CD8-positive, alpha-beta memory T cell (primary cell): ENCODE measurements around the gene PLCL2. TPM values are rescaled to one million over a fixed set of nuclear protein-coding genes. Genes with fewer than 3 reads are reported as not detected.
"Not testable (repeated sequence)": the region's sequence is repeated elsewhere in the genome, so short reads cannot be mapped to it uniquely, and the experiment has no call there.

Source experiments
- CTCF ChIA-PET: fragments of 350-600 bp; sonication (Branson Sonifier 250); formaldehyde crosslinking; loops from one replicate; lab custom pipeline; 2021; ENCODE audit warnings: antibody characterized with exemption; lab: Charles Lee
- POLR2A ChIA-PET: fragments of 350-600 bp; sonication (Branson Sonifier 250); formaldehyde crosslinking; loops from one replicate; lab custom pipeline; 2021; ENCODE audit warnings: antibody characterized with exemption; lab: Charles Lee
- DNase-seq, 5 donors: peaks; one replicate each; pipeline versions ENCODE4 v3.0.0 to v3.0.0-alpha.2; 2020 to 2022; ENCODE audit warnings: mixed read lengths in 1 of 5
- H3K27ac ChIP-seq: one replicate; pipeline ENCODE4 v1.7.0; 2013; ENCODE audit warnings: low read depth, mild to moderate bottlenecking, low read length, moderate library complexity
- H3K27me3 ChIP-seq: 2 replicates; pipeline ENCODE4 v1.7.0; 2013; ENCODE audit warnings: low read length, mild to moderate bottlenecking; ENCODE audit not compliant: insufficient read depth, poor library complexity, severe bottlenecking
- H3K36me3 ChIP-seq: 2 replicates; pipeline ENCODE4 v1.7.0; 2013; ENCODE audit warnings: mild to moderate bottlenecking, low read length, moderate library complexity; ENCODE audit not compliant: insufficient read depth
- H3K4me1 ChIP-seq: 2 replicates; pipeline ENCODE4 v1.7.0; 2013; ENCODE audit warnings: mild to moderate bottlenecking, low read length, moderate library complexity; ENCODE audit not compliant: insufficient read depth
- H3K4me3 ChIP-seq: 2 replicates; pipeline ENCODE4 v1.7.0; 2013; ENCODE audit warnings: mild to moderate bottlenecking, low read length
- H3K9me3 ChIP-seq: 2 replicates; pipeline ENCODE4 v1.7.0; 2013; ENCODE audit warnings: mild to moderate bottlenecking, low read length
- H3K27ac Mint-ChIP-seq, 8 donors: one replicate each; pipeline ENCODE4 v1.8.0; 2020 to 2021; ENCODE audit warnings: mixed read lengths in 8 of 8, mild to moderate bottlenecking in 6 of 8, inconsistent platforms in 3 of 8, moderate library complexity in 3 of 8
- H3K27me3 Mint-ChIP-seq, 2 donors: one replicate each; pipeline ENCODE4 v1.8.0; 2020 to 2021; ENCODE audit warnings: mixed read lengths in 2 of 2, mild to moderate bottlenecking in 1 of 2, moderate library complexity in 1 of 2
- H3K36me3 Mint-ChIP-seq, 3 donors: one replicate each; pipeline ENCODE4 v1.8.0; 2020 to 2021; ENCODE audit warnings: mixed read lengths in 3 of 3, inconsistent platforms in 1 of 3, mild to moderate bottlenecking in 1 of 3
- H3K4me1 Mint-ChIP-seq, 3 donors: one replicate each; pipeline ENCODE4 v1.8.0; 2020 to 2021; ENCODE audit warnings: mixed read lengths in 3 of 3, inconsistent platforms in 1 of 3, mild to moderate bottlenecking in 1 of 3
- H3K4me3 Mint-ChIP-seq, 7 donors: one replicate each; pipeline ENCODE4 v1.8.0; 2020 to 2021; ENCODE audit warnings: mixed read lengths in 7 of 7, mild to moderate bottlenecking in 6 of 7, moderate library complexity in 4 of 7, inconsistent platforms in 2 of 7
- H3K9me3 Mint-ChIP-seq, 5 donors: one replicate each; pipeline ENCODE4 v1.8.0; 2020 to 2022; ENCODE audit warnings: mixed read lengths in 5 of 5, mild to moderate bottlenecking in 3 of 5, moderate library complexity in 2 of 5, inconsistent platforms in 1 of 5
- polyA plus RNA-seq: library from polyadenylated mRNA; unstranded; fragments of 300-500 nt; fragmentation: Illumina TruSeq; gene quantifications from one replicate; pipeline ENCODE4 v1.2.3, GENCODE V29; 2021
- total RNA-seq, 2 experiments: library from RNA; stranded (reverse); gene quantifications; one replicate each; pipeline ENCODE4 v1.2.3, GENCODE V29; 2021

Gene PLCL2
- total and polyA plus RNA-seq, 3 experiments from 2014 or later, result 22.2 to 94.9 (median 22.8) TPM

- peaks cover 0 to 2% (median 0%) of the 10 kb centered on the region in 3 donors for H3K36me3 Mint-ChIP-seq
- no peaks in the 10 kb centered on the region for H3K9me3 ChIP-seq
- peaks cover 0 to 2% (median 0%) of the 10 kb centered on the region in 5 donors for H3K9me3 Mint-ChIP-seq
- H3K27me3 Mint-ChIP-seq, result no peaks in the 10 kb centered on the region
- no peak overlapping the region for H3K4me3 ChIP-seq
- DNase-seq, result no peak
- H3K27me3 ChIP-seq, result no peaks in the 10 kb centered on the region
- H3K4me1 Mint-ChIP-seq, result peaks cover 47 to 72% (median 54%) of the 10 kb centered on the region in 3 donors
- H3K36me3 ChIP-seq, result no peaks in the 10 kb centered on the region
- H3K27ac ChIP-seq, result no peak overlapping the region
- H3K4me1 ChIP-seq, result peaks cover 15% of the 10 kb centered on the region
- ChIA-PET POLR2A (no interaction called here), CTCF (no interaction called here)
- H3K27ac Mint-ChIP-seq, result peak overlapping the region in 4 of 8 donors; percentile 4 to 35 (median 22)
- H3K4me3 Mint-ChIP-seq, result peak overlapping the region in 3 of 7 donors; percentile 24 to 58 (median 47)
Measured at GRCh38 chr3:16950845-16951244, 66.1 kb downstream of the PLCL2 start.

DNA sequence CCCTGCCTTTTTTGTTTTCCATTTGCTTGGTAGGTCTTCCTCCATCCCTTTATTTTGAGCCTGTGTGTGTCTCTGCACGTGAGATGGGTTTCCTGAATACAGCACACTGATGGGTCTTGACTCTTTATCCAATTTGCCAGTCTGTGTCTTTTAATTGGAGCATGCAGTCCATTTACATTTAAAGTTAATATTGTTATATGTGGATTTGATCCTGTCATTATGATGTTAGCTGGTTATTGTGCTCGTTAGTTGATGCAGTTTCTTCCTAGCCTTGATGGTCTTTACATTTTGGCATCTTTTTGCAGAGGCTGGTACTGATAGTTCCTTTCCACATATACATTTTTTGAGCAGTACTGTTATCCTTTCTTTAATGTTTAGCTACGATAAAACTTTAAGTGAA lies 73.1 kb downstream of the PLCL2 start:
- H3K27me3 ChIP-seq, H3K27ac Mint-ChIP-seq, POLR2A ChIA-PET, H3K4me1 ChIP-seq, H3K4me3 Mint-ChIP-seq, H3K4me3 ChIP-seq, H3K9me3 Mint-ChIP-seq, DNase-seq, H3K36me3 ChIP-seq, H3K9me3 ChIP-seq, H3K27ac ChIP-seq, H3K27me3 Mint-ChIP-seq: not testable (repeated sequence)
- Mint-ChIP-seq H3K4me1 (peaks cover 55 to 74% (median 63%) of the 10 kb centered on the region in 3 donors), H3K36me3 (peaks cover 9 to 14% (median 11%) of the 10 kb centered on the region in 3 donors)
- CTCF ChIA-PET, result interaction anchor here (0.7 kb wide), 1 partner anchor 129 kb away, joined by 3 read pairs; no protein-coding TSS in a partner anchor

- no peak for DNase-seq
- POLR2A ChIA-PET, result no interaction called here
- no peaks in the 10 kb centered on the region for H3K9me3 ChIP-seq
- peaks cover 0 to 1% (median 0%) of the 10 kb centered on the region in 5 donors for H3K9me3 Mint-ChIP-seq
- no peaks in the 10 kb centered on the region for H3K4me1 ChIP-seq
- H3K4me3 ChIP-seq, result no peak overlapping the region
- H3K36me3 ChIP-seq, result no peaks in the 10 kb centered on the region
- H3K36me3 Mint-ChIP-seq, result peaks cover 9 to 14% (median 11%) of the 10 kb centered on the region in 3 donors
- CTCF ChIA-PET, result interaction anchor here (0.9 to 1.2 kb wide), 2 partner anchors 36 to 71 kb away, joined by 3 read pairs; no protein-coding TSS in a partner anchor
- no peak overlapping the region for H3K27ac ChIP-seq
- H3K27me3 Mint-ChIP-seq, result no peaks in the 10 kb centered on the region
- H3K27ac Mint-ChIP-seq, result peak overlapping the region in 5 of 8 donors; percentile 1 to 78 (median 21)
- no peaks in the 10 kb centered on the region for H3K27me3 ChIP-seq
- no peak overlapping the region for H3K4me3 Mint-ChIP-seq
- H3K4me1 Mint-ChIP-seq, result peaks cover 57 to 68% (median 66%) of the 10 kb centered on the region in 3 donors
Measured at GRCh38 chr3:16960125-16960524, 75.4 kb downstream of the PLCL2 start.

DNA sequence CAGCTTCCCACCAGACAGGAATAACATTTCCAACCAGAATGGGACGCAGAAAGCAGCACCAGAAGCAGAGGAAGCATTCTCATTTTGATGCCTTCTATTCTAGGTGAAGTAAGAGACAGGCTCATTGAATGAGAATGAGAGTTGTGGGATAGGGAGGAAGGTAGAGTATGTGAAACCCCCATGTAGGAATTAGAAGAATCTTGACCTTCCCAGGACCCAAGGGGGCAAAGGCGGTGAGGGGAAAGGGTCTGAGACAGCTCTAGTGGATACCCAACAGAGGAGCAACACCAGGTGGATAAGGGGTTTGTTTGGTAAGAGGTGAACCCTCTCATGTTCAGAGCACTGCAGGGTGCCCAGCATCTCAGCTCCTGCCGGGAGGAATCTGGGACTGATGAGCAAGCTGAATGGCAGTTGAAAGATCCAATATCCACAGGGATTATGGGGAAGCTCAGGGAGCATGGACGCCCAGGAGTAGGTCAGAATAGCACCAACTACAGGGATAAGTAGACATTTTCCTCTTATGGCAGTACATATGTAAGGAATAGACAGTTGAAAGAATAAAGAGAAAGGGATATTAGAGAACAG lies 77.0 kb downstream of the PLCL2 start:
- no peaks in the 10 kb centered on the region for H3K27me3 ChIP-seq
- no peaks in the 10 kb centered on the region for H3K36me3 ChIP-seq
- Mint-ChIP-seq H3K9me3 (peaks cover 0 to 1% (median 0%) of the 10 kb centered on the region in 5 donors), H3K4me3 (peak overlapping the region in 1 of 7 donors; percentile 0), H3K4me1 (peaks cover 62 to 71% (median 65%) of the 10 kb centered on the region in 3 donors), H3K27ac (peak overlapping the region in 5 of 8 donors; percentile 19 to 93 (median 37)), H3K36me3 (peaks cover 9 to 13% (median 11%) of the 10 kb centered on the region in 3 donors), H3K27me3 (no peaks in the 10 kb centered on the region)
- H3K27ac ChIP-seq, result no peak overlapping the region
- no peaks in the 10 kb centered on the region for H3K9me3 ChIP-seq
- POLR2A ChIA-PET, result no interaction called here
- DNase-seq, result no peak
- CTCF ChIA-PET, result interaction anchor here (0.7 kb wide), 1 partner anchor 55 kb away, joined by 3 read pairs; no protein-coding TSS in a partner anchor
- H3K4me1 ChIP-seq, result no peaks in the 10 kb centered on the region
- H3K4me3 ChIP-seq, result no peak overlapping the region

DNA sequence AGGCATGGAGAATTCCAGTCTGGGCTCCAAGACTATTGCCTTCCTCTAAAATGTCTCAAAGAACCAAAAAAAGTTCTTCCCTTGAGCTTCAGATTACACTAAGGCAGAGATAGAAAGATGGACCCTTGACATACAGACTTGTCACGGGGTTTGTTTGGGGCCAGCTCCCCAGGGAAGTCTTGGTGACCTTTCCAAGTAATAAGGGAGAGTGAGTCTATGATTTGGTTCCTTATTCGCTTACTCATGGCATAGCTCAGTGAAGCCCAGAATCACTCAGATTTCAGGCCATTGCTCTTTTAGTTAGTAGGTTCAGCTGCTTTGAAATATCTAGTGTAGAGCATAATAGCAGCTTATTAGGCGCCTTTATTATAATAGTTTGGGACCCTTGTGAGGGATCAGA lies 90.3 kb downstream of the PLCL2 start:
- no peak for DNase-seq
- H3K36me3 ChIP-seq, result no peaks in the 10 kb centered on the region
- H3K9me3 ChIP-seq, result no peaks in the 10 kb centered on the region
- Mint-ChIP-seq H3K4me1 (peaks cover 65 to 73% (median 70%) of the 10 kb centered on the region in 3 donors), H3K4me3 (peak overlapping the region in 2 of 7 donors; percentile 30 to 49), H3K27me3 (no peaks in the 10 kb centered on the region), H3K36me3 (peaks cover 5 to 13% (median 8%) of the 10 kb centered on the region in 3 donors), H3K9me3 (peaks cover 0 to 19% (median 11%) of the 10 kb centered on the region in 5 donors), H3K27ac (peak overlapping the region in 5 of 8 donors; percentile 13 to 65 (median 43))
- peaks cover 18% of the 10 kb centered on the region for H3K4me1 ChIP-seq
- ChIA-PET CTCF (interaction anchor here (0.8 kb wide), 2 partner anchors 12 to 170 kb away, joined by 3 read pairs; no protein-coding TSS in a partner anchor), POLR2A (no interaction called here)
- H3K4me3 ChIP-seq, result no peak overlapping the region
- no peak overlapping the region for H3K27ac ChIP-seq
- no peaks in the 10 kb centered on the region for H3K27me3 ChIP-seq

- Histone ChIP-seq H3K36me3 (no peaks in the 10 kb centered on the region), H3K4me3 (no peak overlapping the region), H3K4me1 (peaks cover 15% of the 10 kb centered on the region), H3K9me3 (no peaks in the 10 kb centered on the region), H3K27ac (no peak overlapping the region), H3K27me3 (no peaks in the 10 kb centered on the region)
- Mint-ChIP-seq H3K27ac (peak overlapping the region in 4 of 8 donors; percentile 19 to 55 (median 22)), H3K27me3 (no peaks in the 10 kb centered on the region), H3K36me3 (peaks cover 0 to 6% (median 2%) of the 10 kb centered on the region in 3 donors), H3K9me3 (peaks cover 0 to 6% (median 0%) of the 10 kb centered on the region in 5 donors), H3K4me3 (no peak overlapping the region), H3K4me1 (peaks cover 70 to 84% (median 77%) of the 10 kb centered on the region in 3 donors)
- CTCF ChIA-PET, result no interaction called here
- no peak for DNase-seq
- POLR2A ChIA-PET, result no interaction called here
Measured at GRCh38 chr3:16978234-16978920, 93.6 kb downstream of the PLCL2 start.

DNA sequence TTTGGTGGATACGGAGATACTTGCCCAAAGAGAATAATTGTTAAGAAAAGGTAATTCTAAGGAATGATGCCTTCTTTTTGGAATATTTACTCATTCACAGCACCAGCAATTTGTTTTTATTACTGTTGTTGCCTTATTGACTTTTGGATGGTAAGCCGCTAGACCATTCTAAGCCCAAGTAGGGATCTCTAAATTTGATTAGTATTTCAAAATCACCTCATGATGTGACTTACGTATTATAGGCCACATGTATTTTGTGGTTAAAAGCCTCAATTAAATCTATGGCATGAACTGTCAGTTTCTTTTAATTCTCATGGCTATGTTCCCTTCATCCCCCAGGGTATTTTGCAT lies 94.1 kb downstream of the PLCL2 start:
- Histone ChIP-seq H3K36me3 (no peaks in the 10 kb centered on the region), H3K27me3 (no peaks in the 10 kb centered on the region), H3K27ac (no peak overlapping the region), H3K4me3 (no peak overlapping the region), H3K9me3 (no peaks in the 10 kb centered on the region), H3K4me1 (peaks cover 11% of the 10 kb centered on the region)
- no peaks in the 10 kb centered on the region for H3K27me3 Mint-ChIP-seq
- H3K4me3 Mint-ChIP-seq, result no peak overlapping the region
- ChIA-PET POLR2A (no interaction called here), CTCF (no interaction called here)
- H3K36me3 Mint-ChIP-seq, result peaks cover 0 to 4% (median 2%) of the 10 kb centered on the region in 3 donors
- DNase-seq, result no peak
- H3K9me3 Mint-ChIP-seq, result peaks cover 0 to under 1% (median 0%) of the 10 kb centered on the region in 5 donors
- peak overlapping the region in 2 of 8 donors; percentile 22 to 46 for H3K27ac Mint-ChIP-seq
- peaks cover 68 to 84% (median 76%) of the 10 kb centered on the region in 3 donors for H3K4me1 Mint-ChIP-seq
